ENCODE data around the gene KIR2DL1.

The KIR2DL1 gene

GRCh38 chr19:54792814-54793213 is 23.2 kb downstream of the KIR2DL1 start:
- DNase-seq (ENCODE audit: low read depth in 2 of 2) = no peak
- no peak overlapping the region for H3K4me3 ChIP-seq (replicated peaks in 1 of 2; ENCODE audit: low read depth in 2 of 2, low read length in 2 of 2)

GRCh38 chr19:54795758-54796157 is 26.2 kb downstream of the KIR2DL1 start:
- no peak for TF ChIP-seq CTCF (IDR thresholded peaks at IDR 0.05; ENCODE audit: low read depth, low read length)

More at GRCh38 chr19:54792814-54793213, 23.2 kb downstream of the KIR2DL1 start:
- TF ChIP-seq CTCF (IDR thresholded peaks at IDR 0.05; ENCODE audit: low read depth, low read length) = no peak

DNA sequence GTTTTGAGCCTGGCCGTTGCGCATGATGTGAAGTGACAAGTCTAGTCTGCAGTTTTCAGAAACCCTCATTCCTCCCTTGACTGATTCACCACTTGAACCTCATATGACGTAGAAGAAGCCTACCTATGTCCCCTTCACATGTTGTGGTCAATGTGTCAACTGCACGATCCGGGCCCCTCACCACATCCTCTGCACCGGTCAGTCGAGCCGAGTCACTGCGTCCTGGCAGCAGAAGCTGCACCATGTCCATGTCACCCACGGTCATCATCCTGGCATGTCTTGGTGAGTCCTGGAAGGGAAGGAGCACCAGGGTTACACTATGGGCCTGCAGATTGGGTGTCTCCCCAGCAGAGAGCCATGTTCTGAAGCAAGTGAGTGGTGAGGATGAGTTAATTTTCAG is 33.8 kb downstream of the KIR2DL1 start, which contains the start of gene KIR2DL4:
Gene KIR2DL4, plus strand, starts transcription at position 201 of the 400 bp plus-strand sequence. Its CDS starts 42 bp downstream, at position 243.
- H3K4me3 ChIP-seq (replicated peaks in 1 of 2; ENCODE audit: low read depth in 2 of 2, low read length in 2 of 2) = no peak within 1 kb of the TSS
- no peak for DNase-seq (ENCODE audit: low read depth in 2 of 2)

More at GRCh38 chr19:54795758-54796157, 26.2 kb downstream of the KIR2DL1 start:
- no peak overlapping the region for H3K4me3 ChIP-seq (replicated peaks in 1 of 2; ENCODE audit: low read depth in 2 of 2, low read length in 2 of 2)
- no peak for DNase-seq (ENCODE audit: low read depth in 2 of 2)

GRCh38 chr19:54804101-54804500 is 34.5 kb downstream of the KIR2DL1 start:
- no peak overlapping the region for H3K4me3 ChIP-seq (replicated peaks in 1 of 2; ENCODE audit: low read depth in 2 of 2, low read length in 2 of 2)
- no peak for DNase-seq (ENCODE audit: low read depth in 2 of 2)
- TF ChIP-seq CTCF (IDR thresholded peaks at IDR 0.05; ENCODE audit: low read depth, low read length) = no peak

More for the DNA sequence above, 33.8 kb downstream of the KIR2DL1 start, which contains the start of gene KIR2DL4:
- no peak for TF ChIP-seq CTCF (IDR thresholded peaks at IDR 0.05; ENCODE audit: low read depth, low read length)

- DNase-seq (ENCODE audit: low read depth in 2 of 2) = no peak
- no peak overlapping the region for H3K4me3 ChIP-seq (replicated peaks in 1 of 2; ENCODE audit: low read depth in 2 of 2, low read length in 2 of 2)
- TF ChIP-seq CTCF (IDR thresholded peaks at IDR 0.05; ENCODE audit: low read depth, low read length) = no peak
Measured at GRCh38 chr19:54804571-54804970, 35.0 kb downstream of the KIR2DL1 start.

- TF ChIP-seq CTCF (IDR thresholded peaks at IDR 0.05; ENCODE audit: low read depth, low read length) = no peak
- no peak for DNase-seq (ENCODE audit: low read depth in 2 of 2)
- H3K4me3 ChIP-seq (replicated peaks in 1 of 2; ENCODE audit: low read depth in 2 of 2, low read length in 2 of 2) = no peak overlapping the region
Measured at GRCh38 chr19:54805665-54806515, 36.3 kb downstream of the KIR2DL1 start.
